Astrocyte of the hippocampus (primary cell): ENCODE results near the gene STX8.
"Not testable (repeated sequence)": the region's sequence is repeated elsewhere in the genome, so short reads cannot be mapped to it uniquely, and the experiment has no call there.

Source experiments
- DNase-seq: peaks from one replicate; pipeline ENCODE4 v3.0.0; 2011; ENCODE audit warnings: low read depth, low spot score

The STX8 gene

DNA sequence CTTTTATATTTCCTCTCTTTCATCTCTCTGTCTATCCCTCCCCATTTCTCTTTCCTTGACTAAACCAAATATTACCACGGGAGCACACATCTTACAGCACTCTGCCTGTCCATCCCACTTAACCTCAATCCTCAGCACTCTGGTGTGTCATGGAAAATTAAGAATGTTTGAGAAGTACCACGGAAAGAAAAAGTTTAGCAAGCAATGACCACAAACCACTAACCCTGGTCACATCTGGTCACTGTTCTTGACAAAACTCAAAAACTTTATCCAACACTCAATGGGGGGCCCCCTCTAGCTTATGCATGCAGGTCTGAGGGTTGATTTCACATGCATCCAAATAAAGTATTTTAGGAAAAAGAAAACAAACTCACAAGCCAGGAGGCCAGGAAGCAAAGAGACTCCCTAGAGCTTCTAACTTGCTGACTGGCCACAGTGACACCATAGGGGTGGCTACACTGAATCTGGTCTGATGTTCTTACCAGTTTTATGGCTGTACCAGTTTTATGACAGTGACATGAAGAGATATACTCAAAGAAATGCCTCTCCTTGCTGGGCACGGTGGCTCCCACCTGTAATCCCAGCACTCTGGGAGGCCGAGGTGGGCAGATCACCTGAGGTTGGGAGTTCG, 229.2 kb downstream of the STX8 start:
- peak; percentile 64 for DNase-seq

DNA sequence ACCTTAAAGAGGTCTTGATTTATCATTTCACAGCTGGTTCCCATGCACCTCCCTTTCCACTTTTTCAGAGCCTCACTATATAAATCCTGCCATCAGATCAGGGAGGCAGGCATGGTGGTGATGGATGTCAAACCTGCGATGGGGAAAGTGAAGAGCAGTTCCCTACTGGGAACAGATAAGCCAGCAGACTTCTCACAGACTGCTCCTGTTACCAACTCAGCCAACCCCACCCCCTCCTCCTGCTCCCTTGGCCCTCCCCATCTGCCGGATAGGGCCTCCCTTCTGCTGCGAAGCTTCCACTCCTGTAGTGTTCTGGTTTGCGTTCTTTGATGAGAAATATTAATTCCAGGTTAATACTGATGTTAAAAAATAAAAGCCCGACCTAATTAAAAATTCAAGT, 232.1 kb downstream of the STX8 start:
- no peak for DNase-seq

DNA sequence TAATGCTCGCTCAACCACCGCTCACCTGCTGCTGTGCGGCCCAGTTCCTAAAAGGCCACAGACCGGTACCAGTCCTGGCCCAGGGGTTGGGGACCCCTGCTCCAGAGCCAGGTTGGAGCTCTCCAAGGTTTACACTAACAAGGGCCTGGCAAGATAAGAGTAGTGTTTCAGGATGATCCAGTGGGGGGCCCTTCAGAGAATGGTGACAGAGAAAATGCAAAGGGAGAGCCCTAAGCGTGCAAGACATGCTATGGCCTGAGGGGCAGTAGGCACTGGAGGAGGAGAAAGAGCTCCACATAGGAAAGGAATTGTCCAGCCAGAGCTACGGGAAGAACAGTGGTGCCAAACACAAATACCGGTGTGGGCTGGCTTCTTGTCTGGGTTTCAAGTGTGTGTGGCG, 233.4 kb downstream of the STX8 start:
- no peak for DNase-seq

DNA sequence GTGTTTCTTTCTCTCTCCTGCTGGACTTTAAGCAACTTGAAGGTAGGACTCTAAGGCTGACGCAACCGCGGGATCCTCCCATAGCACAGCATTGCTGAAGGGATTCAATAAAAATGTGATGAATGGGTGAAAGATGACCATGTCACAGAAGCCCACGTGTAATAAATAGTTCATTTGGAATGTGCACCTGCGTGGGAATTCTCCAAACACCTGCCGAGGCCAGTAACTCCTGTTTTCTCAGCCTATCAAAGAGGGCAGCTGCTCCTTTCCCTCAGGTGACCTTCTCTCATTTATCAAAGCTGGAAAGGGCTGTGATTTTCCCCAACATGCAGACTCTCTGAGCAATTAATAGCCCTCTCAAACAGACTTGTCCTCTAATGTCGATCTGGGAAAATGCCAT, 235.7 kb downstream of the STX8 start:
- no peak for DNase-seq

DNA sequence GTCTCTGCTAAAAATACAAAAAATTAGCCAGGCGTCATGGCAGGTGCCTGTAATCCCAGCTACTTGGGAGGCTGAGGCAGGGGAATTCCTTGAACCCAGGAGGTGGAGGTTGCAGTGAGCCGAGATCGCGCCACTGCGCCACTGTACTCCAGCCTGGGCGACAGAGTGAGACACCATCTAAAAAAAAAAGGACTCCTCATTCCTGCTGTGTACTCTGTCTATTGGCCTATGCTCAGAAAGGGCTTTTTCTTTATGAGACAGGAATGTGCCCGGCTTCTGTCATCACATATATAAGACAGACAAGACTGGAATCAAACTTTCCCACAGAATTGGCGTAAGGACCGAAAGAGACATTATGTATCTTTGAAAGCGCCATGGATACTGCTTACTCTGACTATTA, 236.1 kb downstream of the STX8 start:
- not testable (repeated sequence) for DNase-seq

- DNase-seq: no peak
These were observed 238.8 kb downstream of the STX8 start for GRCh38 chr17:9336817-9337216.

GRCh38 chr17:9334536-9335446, 240.8 kb downstream of the STX8 start:
- no peak for DNase-seq

- peak; percentile 53 for DNase-seq
These were observed 243.5 kb downstream of the STX8 start for GRCh38 chr17:9332132-9332494.

DNA sequence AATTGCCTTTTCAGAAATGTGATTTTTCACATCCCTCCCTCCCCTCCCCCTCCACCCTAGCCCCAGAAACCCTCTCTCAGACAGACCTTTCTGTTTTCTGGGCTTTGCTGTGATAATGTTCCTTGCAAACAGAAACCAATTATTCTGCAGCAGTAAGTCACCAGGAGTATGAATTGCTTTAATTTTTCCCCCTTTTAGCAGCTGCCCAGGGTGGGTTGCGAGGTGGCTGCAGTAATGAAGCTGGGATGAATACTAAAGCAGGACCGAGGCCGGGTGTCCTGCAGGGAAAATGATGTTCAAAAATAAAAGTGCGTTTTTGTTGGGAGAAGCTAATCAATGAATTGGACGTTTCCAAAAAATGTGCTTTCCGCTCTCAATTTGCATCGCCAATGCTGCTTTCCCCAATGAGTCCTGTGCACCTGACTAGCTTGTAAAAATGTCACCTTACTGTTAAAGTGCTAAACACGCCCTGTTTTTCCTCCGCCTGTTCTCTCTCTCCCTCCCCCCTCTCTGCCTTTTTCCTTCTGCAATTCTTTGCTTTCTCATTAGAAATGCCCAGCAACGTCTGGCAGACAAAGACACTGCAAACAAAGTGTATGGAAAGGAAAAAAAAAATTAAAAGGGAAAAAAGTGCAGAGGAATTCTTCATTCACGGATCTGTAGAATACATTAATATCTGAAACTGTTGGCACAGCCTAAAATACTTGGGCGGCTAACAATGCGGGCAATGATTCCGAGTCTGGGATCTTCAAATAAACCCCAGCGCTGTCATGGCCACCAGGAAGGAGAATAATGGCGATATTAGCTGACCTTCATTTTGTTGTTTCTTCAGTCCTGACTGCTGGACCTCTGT, 244.1 kb downstream of the STX8 start:
- peak; percentile 41 for DNase-seq

DNA sequence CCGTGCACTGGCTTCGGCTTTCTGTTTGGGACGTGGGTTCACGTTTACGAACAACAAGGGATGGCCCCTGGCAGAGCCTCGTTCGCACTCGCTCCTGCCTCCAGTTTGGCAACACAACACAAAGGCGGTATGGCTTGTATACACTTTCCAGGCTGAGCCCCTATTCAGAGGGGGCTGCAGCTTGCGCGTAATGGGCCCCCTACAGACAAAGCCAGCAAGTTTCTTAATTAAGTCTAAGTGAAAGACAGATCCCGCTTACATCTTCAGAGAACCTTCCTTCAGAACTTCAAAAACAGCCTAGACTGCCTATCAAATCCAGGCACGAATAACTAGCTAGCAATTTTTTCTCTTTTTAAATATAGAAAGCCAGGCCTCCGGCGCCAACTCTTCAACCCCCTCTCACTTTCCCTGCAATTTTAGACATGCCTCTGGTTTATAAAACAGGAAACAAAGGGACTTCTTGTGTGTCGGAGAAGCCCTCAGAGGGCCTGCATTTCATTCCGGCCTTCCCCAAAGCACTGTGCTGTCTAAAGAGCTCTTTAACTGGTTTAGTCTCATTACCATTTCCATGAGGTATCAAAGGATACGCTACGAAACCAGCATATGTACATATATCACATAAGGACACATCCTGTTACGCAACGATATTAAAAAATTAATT, 244.9 kb downstream of the STX8 start:
- DNase-seq: peak; percentile 35

DNA sequence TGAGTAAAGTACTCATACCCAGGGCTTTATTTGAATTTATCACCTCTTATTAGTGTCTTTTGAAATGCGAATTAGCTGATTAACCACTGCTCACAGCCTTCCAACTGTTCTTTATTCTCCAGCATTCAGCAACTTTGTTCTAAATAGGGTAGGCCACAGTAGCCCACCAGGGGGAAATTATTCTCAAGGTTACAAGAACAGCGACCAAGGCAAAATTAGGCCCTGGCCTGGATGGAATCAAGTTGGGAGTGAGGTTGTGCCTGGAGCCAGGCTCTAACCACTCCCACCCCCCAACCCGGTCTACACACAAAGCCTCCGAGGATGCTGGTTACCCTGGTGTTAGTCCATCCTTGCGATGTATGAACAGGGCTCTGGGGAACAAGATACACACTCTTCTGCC, 245.5 kb downstream of the STX8 start:
- DNase-seq: no peak

- DNase-seq: no peak
These were observed 246.2 kb downstream of the STX8 start for GRCh38 chr17:9329251-9329921.

- DNase-seq: no peak
These were observed 250.8 kb downstream of the STX8 start for GRCh38 chr17:9324864-9325263.

DNA sequence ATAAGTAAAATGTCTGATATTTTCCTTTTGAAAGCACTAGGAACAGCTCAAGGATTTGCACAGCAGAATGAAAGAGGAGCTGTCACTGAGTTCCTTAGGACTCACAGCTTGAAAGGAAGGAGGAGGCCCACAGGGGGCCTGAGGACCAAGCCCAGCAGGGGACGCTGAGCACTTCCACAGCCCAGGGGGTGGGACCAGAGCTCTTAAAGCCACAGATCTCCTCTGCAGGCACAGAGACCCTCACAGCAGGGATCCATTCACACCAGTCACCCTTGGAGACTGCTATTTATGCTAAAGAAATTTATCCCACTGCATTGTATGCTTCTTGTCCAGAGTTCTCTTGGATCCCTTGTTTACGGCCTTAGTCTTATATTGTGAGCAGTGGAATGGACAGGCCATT, 253.3 kb downstream of the STX8 start:
- peak; percentile 23 for DNase-seq

- DNase-seq: no peak
These were observed 253.7 kb downstream of the STX8 start for GRCh38 chr17:9321890-9322289.

- DNase-seq: no peak
These were observed 260.3 kb downstream of the STX8 start for GRCh38 chr17:9315360-9315759.

GRCh38 chr17:9313346-9313745, 262.3 kb downstream of the STX8 start:
- no peak for DNase-seq

GRCh38 chr17:9309216-9309615, 266.4 kb downstream of the STX8 start:
- no peak for DNase-seq

GRCh38 chr17:9308069-9308468, 267.6 kb downstream of the STX8 start:
- no peak for DNase-seq

- DNase-seq: no peak
These were observed 268.2 kb downstream of the STX8 start for GRCh38 chr17:9307313-9307998.

- peak; percentile 20 for DNase-seq
These were observed 269.5 kb downstream of the STX8 start for GRCh38 chr17:9306086-9306485.
